ENCODE results near the gene KIAA0513.

The KIAA0513 gene

DNA sequence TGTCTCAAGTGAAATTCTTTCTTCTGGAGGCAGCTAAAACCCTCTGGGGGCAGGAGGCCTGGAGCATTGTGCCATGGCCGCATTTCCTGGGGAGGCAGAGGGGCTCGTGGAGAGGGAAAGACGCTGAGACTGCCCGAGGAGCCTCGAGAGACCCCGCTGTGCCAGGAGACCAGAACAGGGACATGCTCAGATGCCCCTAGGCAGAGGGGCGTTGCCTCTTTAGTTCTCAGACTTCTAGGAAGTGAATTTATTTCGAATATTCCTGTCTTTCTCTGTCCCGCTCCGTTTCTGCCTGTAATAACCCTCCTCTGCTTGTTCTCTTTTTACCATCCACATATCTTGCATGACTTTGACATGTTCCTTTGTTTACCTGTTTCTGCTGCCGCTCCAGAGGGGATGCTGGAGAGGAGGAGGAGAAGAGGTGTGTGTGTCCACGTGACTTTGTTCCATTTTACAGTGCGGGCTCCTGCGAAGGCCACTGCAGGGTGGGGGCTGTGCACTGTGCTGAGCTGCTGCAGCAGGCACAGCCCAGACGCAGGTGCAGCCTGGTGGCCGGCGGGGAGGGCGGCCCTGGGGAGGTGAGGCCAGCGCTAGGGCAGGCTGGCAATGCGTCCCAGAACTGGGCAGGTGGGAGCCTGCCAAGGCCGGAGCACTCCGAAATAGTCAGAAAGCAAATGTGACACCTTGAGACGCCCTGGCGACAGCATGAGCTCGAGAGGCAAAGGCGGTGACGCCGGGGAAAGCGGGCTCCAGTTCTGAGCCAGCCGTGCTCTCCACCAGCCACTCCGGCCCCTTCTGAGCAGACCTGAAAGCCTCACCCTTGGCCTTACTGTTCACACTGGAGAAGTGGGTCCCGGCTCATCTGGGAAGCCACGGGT is 54.8 kb downstream of the KIAA0513 start:
- TF ChIP-seq, protein P1, sequence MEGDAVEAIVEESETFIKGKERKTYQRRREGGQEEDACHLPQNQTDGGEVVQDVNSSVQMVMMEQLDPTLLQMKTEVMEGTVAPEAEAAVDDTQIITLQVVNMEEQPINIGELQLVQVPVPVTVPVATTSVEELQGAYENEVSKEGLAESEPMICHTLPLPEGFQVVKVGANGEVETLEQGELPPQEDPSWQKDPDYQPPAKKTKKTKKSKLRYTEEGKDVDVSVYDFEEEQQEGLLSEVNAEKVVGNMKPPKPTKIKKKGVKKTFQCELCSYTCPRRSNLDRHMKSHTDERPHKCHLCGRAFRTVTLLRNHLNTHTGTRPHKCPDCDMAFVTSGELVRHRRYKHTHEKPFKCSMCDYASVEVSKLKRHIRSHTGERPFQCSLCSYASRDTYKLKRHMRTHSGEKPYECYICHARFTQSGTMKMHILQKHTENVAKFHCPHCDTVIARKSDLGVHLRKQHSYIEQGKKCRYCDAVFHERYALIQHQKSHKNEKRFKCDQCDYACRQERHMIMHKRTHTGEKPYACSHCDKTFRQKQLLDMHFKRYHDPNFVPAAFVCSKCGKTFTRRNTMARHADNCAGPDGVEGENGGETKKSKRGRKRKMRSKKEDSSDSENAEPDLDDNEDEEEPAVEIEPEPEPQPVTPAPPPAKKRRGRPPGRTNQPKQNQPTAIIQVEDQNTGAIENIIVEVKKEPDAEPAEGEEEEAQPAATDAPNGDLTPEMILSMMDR (IDR thresholded peaks at IDR 0.05; ENCODE audit: low read depth, low read length, missing control alignments): no peak
- no peak for DNase-seq (ENCODE audit: low read depth)
- H3K4me3 ChIP-seq (ENCODE audit: low read depth, low read length): no peak overlapping the region

DNA sequence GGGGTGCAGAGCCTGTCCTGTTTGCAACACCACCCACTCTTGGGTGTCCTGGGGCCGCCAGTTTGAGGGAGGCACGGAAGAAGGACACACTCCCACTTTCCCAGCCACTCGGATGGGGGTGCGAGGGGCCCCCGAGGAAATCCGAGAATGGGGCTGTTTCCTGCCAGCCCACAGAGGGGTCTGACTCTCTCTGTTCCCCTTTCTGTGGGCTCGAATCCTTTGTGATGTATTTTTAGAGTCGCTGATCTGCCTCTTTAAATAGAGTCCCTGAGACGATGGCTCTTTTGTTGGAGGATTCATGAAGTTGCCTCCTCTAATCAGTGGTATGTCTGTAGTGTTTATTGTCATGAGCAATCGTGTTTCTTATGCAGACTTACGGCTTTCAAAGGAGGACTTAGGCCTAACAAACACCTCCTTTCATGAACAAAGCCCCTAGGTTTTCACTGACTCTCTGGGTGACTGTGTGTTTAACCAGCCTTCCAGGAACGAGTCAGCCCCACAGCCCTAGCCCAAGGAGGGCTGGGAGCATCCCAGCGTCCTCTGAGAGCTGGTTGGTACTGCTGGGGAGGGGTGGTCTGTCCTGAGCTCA is 55.5 kb downstream of the KIAA0513 start:
- TF ChIP-seq, protein P1 (IDR thresholded peaks at IDR 0.05; ENCODE audit: low read depth, low read length, missing control alignments): no peak
- no peak for DNase-seq (ENCODE audit: low read depth)
- H3K4me3 ChIP-seq (ENCODE audit: low read depth, low read length): no peak overlapping the region

DNA sequence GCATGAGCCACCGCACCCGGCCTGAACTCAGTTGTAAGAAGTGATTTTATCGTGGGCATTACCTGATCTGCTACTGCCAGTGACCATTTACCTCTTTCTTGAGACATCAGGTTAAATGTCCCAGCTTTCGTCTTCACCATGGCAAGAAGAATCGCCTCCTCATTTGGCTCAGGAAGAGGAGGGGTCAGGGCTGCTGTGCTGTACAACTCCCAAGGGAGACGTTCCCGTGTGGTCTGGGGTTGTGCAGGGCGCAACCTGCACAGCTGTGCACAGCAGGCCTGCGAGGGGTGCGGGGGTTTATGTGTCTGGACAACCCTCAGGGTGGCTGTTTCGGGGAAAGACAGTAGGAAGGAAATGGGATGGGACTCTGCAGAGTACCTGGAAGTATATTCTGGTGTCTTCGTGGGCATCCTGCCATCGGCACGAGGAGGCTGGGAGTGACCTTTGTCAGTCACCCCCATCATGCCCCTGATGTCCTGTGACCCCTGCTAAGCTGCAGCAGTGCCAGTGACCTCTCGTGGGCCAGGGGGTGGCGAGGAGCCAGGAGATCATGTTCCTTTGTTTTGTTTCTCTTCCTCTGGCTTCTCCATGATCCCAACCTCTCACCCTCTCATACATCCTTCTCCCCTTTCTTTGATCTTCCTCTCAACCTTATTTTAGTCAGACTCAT is 57.4 kb downstream of the KIAA0513 start:
- no peak for DNase-seq (ENCODE audit: low read depth)
- TF ChIP-seq, protein P1 (IDR thresholded peaks at IDR 0.05; ENCODE audit: low read depth, low read length, missing control alignments): no peak
- H3K4me3 ChIP-seq (ENCODE audit: low read depth, low read length): no peak overlapping the region

DNA sequence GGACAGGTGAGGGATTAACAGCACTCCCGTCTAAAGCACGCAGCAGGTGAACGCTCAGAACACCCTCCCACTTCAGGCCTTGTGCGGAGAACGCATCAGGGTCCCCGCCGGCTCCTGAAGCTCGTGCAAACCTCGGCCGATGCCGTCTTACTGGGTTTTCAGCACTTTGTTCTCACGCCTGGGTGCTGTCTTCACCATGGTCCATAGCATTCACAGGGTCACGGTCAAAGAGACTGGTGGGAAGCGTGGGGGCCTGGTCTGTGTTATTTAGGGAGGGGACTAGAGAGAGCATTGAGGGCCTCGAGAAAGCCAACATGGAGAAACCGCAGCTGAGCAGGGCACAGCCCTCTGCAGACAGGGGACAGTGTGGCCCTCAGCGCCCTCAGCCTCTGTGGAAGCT is 58.1 kb downstream of the KIAA0513 start:
- no peak for DNase-seq (ENCODE audit: low read depth)
- no peak overlapping the region for H3K4me3 ChIP-seq (ENCODE audit: low read depth, low read length)
- TF ChIP-seq, protein P1 (IDR thresholded peaks at IDR 0.05; ENCODE audit: low read depth, low read length, missing control alignments): no peak

DNA sequence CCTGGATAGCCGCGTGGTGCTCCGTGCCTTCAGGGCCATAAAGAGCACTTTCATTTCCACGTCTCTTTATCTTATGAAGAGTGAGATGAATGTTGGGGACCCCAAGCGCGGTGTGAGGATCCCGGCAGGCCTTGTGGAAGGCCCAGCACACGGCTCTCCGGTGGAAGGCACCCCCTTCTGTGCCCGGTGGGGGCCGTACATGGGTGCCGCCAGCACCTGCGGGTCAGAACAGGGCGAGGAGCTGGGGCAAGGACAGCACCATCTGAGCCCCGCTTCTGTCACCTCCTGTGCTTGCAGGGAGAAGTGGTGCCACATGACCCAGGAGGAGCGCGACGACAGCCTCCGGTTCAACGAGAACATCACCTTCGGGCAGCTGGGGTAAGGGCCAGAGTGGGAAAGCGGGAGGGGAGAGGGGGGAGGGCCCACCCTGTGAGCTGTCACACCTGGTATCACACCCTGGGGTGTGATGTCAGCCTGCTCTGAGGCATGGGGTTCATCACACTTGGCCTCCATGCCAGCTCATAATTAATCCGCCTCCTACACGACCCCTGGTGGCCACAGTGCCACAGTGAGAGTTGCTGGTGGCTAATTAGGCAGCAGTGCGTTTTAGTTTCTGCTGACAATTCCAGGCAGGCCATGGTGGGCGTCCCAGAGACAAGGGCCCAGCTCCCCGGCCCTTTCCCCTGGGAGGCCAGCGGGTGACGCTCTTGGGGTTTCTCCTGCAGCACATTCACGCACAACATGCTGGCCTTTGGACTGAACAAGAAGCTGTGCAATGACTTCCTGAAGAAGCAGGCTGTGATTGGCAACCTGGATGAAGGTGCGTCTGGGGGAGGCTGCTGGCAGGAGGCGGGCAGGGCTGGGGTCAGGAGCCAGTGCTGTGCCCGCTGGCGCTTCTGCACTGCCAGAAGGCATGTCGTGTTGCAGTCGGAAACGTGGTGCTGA is 59.0 kb downstream of the KIAA0513 start:
- H3K4me3 ChIP-seq (ENCODE audit: low read depth, low read length): no peak overlapping the region
- TF ChIP-seq, protein P1 (IDR thresholded peaks at IDR 0.05; ENCODE audit: low read depth, low read length, missing control alignments): peak; percentile 81
- no peak for DNase-seq (ENCODE audit: low read depth)

DNA sequence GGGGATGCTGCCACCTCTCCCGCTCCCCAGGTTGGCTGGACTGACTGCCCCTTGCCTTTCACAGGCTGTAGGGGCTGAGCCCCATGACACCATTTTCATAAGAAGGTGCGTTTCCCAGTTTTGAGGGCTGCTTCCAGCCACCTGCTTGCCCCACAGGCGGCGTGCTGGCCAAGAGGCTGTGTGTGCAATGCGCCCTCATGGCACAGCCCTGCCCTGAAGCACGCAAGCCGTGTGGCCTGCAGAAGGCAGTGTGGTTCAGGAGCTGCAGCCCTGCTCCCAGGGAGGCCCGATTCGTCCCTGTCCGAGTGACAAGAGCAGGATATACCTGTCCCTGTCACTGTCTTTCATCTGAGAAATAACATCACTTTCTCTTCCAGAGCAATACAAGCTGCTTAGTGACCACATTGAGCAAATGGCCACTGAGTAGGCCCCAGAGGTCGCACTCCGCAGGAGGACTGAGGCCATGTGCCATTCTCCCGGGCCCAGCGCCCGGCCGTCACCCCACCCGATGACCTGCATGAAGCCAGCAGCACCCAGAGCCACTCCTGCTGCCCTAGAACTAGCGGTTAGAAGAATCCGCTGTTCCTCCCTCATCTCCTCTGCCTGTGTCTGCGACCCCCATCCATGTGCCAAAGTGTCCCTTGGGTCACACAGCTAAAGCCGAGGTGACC is 60.4 kb downstream of the KIAA0513 start:
- TF ChIP-seq, protein P1 (IDR thresholded peaks at IDR 0.05; ENCODE audit: low read depth, low read length, missing control alignments): no peak
- no peak overlapping the region for H3K4me3 ChIP-seq (ENCODE audit: low read depth, low read length)
- DNase-seq (ENCODE audit: low read depth): no peak
